Activated CD8-positive, alpha-beta T cell treated with anti-CD3 and anti-CD28 coated beads for 36 hours (primary cell): ENCODE measurements around the gene PHKB. TPM values are rescaled to one million over a fixed set of nuclear protein-coding genes. Genes with fewer than 3 reads are reported as not detected.

Source experiments
- ATAC-seq: fragments of 200-7000 bp; cut with Tn5 transposase; one replicate; pipeline ENCODE4 v1.10.0; 2021; ENCODE audit warnings: mild to moderate bottlenecking, moderate library complexity
- CTCF ChIA-PET: fragments of 350-600 bp; sonication (Branson Sonifier 250); formaldehyde crosslinking; loops from one replicate; lab custom pipeline; 2021; ENCODE audit warnings: antibody characterized with exemption; lab: Charles Lee
- POLR2A ChIA-PET: fragments of 350-600 bp; sonication (Branson Sonifier 250); formaldehyde crosslinking; loops from one replicate; lab custom pipeline; 2021; ENCODE audit warnings: antibody characterized with exemption; lab: Charles Lee
- DNase-seq: peaks from one replicate; pipeline ENCODE4 v3.0.0-alpha.2; 2020
- H3K27ac Mint-ChIP-seq: one replicate; pipeline ENCODE4 v1.8.0; 2021; ENCODE audit warnings: mild to moderate bottlenecking, mixed read lengths
- H3K27me3 Mint-ChIP-seq: one replicate; pipeline ENCODE4 v1.8.0; 2021; ENCODE audit warnings: mixed read lengths
- H3K36me3 Mint-ChIP-seq: one replicate; pipeline ENCODE4 v1.8.0; 2021; ENCODE audit warnings: low read depth, mixed read lengths
- H3K4me1 Mint-ChIP-seq: one replicate; pipeline ENCODE4 v1.8.0; 2021; ENCODE audit warnings: low read depth, mixed read lengths
- H3K4me3 Mint-ChIP-seq: one replicate; pipeline ENCODE4 v1.8.0; 2021; ENCODE audit warnings: mild to moderate bottlenecking, moderate library complexity, mixed read lengths
- H3K9me3 Mint-ChIP-seq: one replicate; pipeline ENCODE4 v1.8.0; 2021; ENCODE audit warnings: mixed read lengths
- intact Hi-C: fragments of 100-400 bp; cut with micrococcal nuclease; formaldehyde crosslinking; loops from one replicate; pipeline ENCODE4 v1.10.0; 2022
- total RNA-seq, 2 experiments: library from RNA; stranded (reverse); gene quantifications; one replicate each; pipeline ENCODE4 v1.2.3, GENCODE V29; 2021
- TF ChIP-seq, protein P1 (sequence below): fragments of 200-600 bp; IDR thresholded peaks from one replicate; pipeline ENCODE4 v1.8.0; 2022; ENCODE audit warnings: antibody characterized with exemption, mild to moderate bottlenecking

PHKB gene
- total RNA-seq: 10 to 100 TPM; 20.2 to 23.1 TPM

DNA sequence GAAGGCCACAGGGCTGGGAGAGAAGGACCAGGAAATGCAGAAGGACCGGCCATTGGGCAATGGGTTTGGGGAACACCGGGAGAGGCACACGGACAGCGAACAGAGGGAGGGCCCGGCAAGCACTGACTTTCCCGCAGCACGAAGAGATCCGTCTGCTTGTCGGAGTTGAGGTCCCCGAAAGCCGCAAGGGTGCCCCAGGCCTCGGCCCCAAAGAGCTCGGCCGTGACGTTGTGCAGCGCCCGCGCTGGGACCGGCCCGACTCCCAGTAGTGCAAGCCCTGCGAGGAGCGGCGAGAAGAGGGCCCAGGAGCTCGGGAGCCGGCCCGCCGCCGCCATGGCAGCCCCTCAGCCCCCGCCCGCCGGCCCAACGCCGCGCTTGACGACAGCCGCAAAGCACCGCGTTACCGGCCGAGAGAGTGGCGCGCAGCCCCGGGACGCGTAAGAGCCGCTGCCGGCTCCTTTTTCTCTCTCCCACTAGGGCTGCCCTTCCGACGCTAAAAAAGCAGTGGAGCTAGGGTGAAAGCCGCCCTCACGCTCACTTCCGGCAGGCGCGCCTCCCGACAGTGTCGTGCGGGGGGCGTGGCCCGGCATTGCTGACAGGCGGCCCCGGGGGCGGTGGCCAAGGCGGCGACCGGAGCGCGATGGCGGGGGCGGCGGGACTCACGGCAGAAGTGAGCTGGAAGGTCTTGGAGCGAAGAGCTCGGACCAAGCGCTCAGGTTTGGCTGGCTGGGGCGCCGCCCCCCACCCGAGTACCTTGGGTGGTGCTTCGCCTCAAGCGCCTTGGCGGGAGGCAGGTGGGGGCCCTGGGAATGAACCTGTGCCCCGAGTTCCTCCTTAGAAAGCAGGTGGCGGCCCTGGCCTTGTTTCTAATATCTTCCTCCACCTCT is at the start of gene PHKB, which contains the start of gene ITFG1:
Gene PHKB, plus strand, starts transcription at position 621 of the 887 bp plus-strand sequence. Its CDS starts 20 bp downstream, at position 641.
Gene ITFG1, minus strand, starts transcription at position 353 of the 887 bp plus-strand sequence. Its CDS starts 18 bp downstream, at position 335.
- TF ChIP-seq, protein P1, sequence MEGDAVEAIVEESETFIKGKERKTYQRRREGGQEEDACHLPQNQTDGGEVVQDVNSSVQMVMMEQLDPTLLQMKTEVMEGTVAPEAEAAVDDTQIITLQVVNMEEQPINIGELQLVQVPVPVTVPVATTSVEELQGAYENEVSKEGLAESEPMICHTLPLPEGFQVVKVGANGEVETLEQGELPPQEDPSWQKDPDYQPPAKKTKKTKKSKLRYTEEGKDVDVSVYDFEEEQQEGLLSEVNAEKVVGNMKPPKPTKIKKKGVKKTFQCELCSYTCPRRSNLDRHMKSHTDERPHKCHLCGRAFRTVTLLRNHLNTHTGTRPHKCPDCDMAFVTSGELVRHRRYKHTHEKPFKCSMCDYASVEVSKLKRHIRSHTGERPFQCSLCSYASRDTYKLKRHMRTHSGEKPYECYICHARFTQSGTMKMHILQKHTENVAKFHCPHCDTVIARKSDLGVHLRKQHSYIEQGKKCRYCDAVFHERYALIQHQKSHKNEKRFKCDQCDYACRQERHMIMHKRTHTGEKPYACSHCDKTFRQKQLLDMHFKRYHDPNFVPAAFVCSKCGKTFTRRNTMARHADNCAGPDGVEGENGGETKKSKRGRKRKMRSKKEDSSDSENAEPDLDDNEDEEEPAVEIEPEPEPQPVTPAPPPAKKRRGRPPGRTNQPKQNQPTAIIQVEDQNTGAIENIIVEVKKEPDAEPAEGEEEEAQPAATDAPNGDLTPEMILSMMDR: no peak
- ChIA-PET CTCF (interaction anchor here (1.0 to 2.2 kb wide), 6 partner anchors 10 to 319 kb away, joined by 3 to 12 read pairs (median 6); partner anchors contain the start of gene NETO2), POLR2A (interaction anchor here (0.6 to 1.8 kb wide), 8 partner anchors 8 to 697 kb away, joined by 3 to 7 read pairs (median 3); partner anchors contain the start of gene NETO2)
- peak; percentile 97 for DNase-seq
- intact Hi-C loops: loop anchor here (10.0 kb wide), 1 partner anchor 316 kb away; the partner anchor contains the start of gene NETO2
- Mint-ChIP-seq H3K4me1 (peaks cover 58% of the 10 kb centered on the region), H3K4me3 (peak within 1 kb of the TSS; percentile 95), H3K36me3 (peaks cover 9% of the 10 kb centered on the region), H3K27me3 (no peaks in the 10 kb centered on the region), H3K27ac (peak within 1 kb of the TSS; percentile 95), H3K9me3 (no peaks in the 10 kb centered on the region)
- ATAC-seq: peak; percentile 94

GRCh38 chr16:47413041-47413440 is 48.1 kb upstream of the PHKB start:
- ATAC-seq: no peak
- TF ChIP-seq, protein P1: no peak
- H3K9me3 Mint-ChIP-seq: no peaks in the 10 kb centered on the region
- ChIA-PET CTCF (no interaction called here), POLR2A (no interaction called here)
- DNase-seq: no peak
- H3K4me3 Mint-ChIP-seq: no peak overlapping the region
- H3K27me3 Mint-ChIP-seq: no peaks in the 10 kb centered on the region
- intact Hi-C loops: no loop called here
- peaks cover 27% of the 10 kb centered on the region for H3K36me3 Mint-ChIP-seq
- H3K27ac Mint-ChIP-seq: no peak overlapping the region
- peaks cover 10% of the 10 kb centered on the region for H3K4me1 Mint-ChIP-seq

DNA sequence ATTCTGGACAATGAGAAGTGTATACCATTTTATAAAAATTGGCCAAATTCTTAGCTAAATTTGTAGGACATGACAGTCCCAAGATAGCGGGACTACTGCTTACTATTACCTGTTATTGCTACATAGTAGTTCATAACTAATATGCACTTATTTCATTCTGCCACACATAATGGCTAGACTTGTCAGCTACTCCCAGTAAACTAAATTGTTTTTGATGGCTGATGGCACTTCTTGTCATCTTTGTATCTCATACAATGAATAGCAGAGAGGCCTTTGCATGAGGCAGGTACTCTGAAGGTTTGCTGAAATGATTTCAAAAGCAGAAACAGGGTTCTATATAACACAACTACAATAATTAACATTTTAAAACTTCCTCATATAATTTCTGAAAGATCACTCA is 44.3 kb upstream of the PHKB start:
- no peak overlapping the region for H3K27ac Mint-ChIP-seq

DNA sequence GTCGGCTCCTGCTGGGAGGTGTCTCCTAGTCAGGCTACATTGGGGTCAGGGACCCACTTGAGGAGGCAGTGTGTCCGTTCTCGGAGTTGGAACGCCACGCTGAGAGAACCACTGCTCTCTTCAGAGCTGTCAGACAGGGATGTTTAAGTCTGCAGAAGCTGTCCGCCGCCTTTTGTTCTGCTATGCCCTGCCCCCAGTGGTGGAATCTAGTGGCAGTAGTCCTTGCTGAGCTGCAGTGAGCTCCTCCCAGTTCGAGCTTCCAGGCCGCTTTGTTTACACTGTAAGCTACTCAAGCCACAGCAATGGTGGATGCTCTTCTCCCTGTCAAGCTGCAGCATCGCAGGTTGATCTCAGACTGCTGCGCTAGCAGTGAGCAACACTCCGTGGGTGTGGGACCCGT is 36.3 kb upstream of the PHKB start:
- Mint-ChIP-seq H3K27me3 (no peaks in the 10 kb centered on the region), H3K36me3 (peaks cover 40% of the 10 kb centered on the region), H3K9me3 (no peaks in the 10 kb centered on the region), H3K4me3 (no peak overlapping the region), H3K27ac (no peak overlapping the region), H3K4me1 (no peaks in the 10 kb centered on the region)
- ChIA-PET POLR2A (no interaction called here), CTCF (interaction anchor here (1.4 kb wide), 1 partner anchor 281 kb away, joined by 3 read pairs; the partner anchor contains the start of gene NETO2)
- TF ChIP-seq, protein P1: no peak
- ATAC-seq: no peak
- no peak for DNase-seq
- intact Hi-C loops: no loop called here

More for the DNA sequence above, 44.3 kb upstream of the PHKB start:
- Mint-ChIP-seq H3K27me3 (no peaks in the 10 kb centered on the region), H3K9me3 (no peaks in the 10 kb centered on the region), H3K4me3 (no peak overlapping the region), H3K36me3 (peaks cover 29% of the 10 kb centered on the region), H3K4me1 (peaks cover 8% of the 10 kb centered on the region)
- CTCF ChIA-PET: no interaction called here
- intact Hi-C loops: no loop called here
- no peak for DNase-seq
- POLR2A ChIA-PET: interaction anchor here (0.5 kb wide), 1 partner anchor 49 kb away, joined by 4 read pairs; no protein-coding TSS in a partner anchor
- TF ChIP-seq, protein P1: no peak
- ATAC-seq: no peak
